ENCODE results near the gene PRELID1.
A peak's percentile ranks its signal among the peaks of the same experiment; 100 is the strongest.
"Not testable (repeated sequence)": the region's sequence is repeated elsewhere in the genome, so short reads cannot be mapped to it uniquely, and the experiment has no call there.

PRELID1 gene, protein sequence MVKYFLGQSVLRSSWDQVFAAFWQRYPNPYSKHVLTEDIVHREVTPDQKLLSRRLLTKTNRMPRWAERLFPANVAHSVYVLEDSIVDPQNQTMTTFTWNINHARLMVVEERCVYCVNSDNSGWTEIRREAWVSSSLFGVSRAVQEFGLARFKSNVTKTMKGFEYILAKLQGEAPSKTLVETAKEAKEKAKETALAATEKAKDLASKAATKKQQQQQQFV

DNA sequence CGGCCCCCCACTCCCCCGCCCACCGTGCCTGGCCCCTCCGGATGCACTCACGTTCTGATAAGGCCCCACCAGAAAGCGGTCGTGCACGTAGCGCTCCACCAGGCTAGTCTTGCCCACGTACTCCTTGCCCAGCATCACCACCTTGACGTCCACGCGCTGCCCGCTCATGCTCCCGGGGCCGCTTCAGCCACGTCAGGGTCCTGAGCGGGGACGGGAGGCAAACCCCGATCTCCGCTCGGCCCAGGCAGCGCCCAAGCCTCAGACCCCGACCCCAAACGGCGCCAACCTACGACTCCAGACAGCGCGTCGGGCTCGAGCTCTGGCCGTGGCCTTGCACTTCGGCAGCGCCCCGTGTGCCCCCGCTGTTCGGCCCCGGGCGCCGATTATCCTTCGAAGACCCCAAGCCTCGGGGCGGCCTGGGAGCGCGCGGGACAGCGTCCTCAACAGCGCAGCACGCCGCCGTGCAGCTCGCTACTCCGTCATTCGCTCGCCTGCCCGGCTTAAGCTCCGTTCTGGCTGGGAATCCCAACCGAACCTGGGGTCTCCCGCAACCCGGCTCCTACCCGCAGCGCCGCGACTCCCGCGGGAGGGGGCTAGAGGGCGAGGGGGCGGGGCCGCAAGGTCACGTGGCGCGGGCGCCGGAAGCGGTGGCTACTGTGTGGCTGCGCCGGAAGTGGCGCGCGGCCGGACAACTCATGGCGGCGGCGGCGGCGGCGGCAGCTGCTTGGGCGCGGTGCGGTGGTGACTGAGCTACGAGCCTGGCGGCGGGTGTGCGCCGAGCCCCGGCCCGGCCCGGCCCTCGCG lies at the start of gene PRELID1, which contains the start of gene RAB24:
TSS of gene PRELID1 (plus strand) at position 679 of the 804 bp plus-strand sequence. CDS start 187 bp downstream, outside the sequence.
TSS of gene RAB24 (minus strand) at position 599 of the 804 bp plus-strand sequence. CDS start at position 168, 431 bp downstream.
- DNase-seq: peak; percentile 81

DNA sequence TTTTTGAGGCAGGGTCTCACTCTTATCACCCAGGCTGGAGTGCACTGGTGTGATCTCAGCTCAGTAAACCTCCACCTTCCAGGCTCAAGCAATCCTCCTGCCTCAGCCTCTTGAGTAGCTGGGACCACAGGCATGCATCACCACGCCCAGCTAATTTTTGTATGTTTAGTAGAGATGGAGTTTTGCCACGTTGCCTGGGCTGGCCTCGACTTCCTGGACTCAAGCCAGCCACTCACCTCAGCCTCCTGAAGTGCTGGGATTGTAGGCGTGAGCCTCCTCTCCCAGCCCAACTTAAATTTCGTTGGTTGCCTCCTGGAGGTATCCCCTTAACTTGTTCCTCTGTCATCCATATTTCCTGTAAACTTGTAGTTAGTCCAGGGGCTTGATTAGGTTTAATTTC lies 47.3 kb upstream of the PRELID1 start:
- no peak for DNase-seq

DNA sequence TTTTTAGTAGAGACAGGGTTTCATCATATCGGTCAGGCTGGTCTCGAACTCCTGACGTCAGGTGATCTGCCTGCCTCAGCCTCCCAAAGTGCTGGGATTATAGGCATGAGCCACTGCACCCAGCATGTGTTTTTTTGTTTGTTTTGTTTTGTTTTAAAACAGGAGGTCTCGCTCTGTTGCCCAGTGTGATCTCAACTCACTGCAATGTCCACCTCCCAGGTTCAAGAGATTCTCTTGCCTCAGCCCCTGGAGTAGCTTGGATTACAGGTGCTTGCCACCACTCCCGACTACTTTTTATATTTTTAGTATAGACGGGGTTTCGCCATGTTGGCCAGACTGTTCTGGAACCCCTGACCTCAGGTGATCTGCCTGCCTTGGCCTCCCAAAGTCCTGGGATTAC lies 44.9 kb upstream of the PRELID1 start:
- not testable (repeated sequence) for DNase-seq

DNA sequence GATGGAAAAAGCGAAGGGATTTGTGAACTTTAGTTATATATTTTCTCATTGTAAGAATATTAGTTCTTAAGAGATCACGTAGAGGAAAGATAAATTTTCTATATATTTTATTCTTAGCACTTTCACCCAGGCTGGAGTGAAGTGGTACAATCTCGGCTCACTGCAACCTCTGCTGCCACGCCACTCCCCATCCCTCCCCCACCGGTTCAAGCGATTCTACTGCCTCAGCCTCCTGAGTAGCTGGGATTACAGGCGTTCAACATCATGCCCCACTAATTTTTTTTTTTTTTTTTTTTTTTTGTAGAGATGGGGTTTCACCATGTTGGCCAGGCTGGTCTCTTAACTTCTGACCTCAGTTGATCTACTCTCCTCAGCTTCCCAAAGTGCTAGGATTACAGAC lies 42.6 kb upstream of the PRELID1 start:
- DNase-seq: no peak

DNA sequence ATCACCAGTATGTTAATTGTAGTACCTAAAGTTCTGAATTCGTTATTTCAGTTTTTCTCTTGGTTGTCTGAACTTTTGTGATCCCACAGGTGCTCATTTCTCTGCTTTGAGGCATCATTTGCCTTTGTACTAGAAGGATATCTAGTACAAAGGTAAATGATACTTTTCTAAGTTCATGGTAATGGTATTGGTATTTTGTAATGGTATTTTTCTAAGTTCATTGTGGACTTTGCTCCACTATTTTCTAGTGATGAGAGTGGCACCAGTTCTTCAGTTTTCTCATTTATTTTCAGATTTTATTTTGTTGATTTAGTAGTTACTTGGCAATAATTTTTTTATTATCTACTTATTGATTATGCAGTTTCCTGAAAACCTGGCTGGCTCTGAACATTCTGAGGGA lies 42.1 kb upstream of the PRELID1 start:
- DNase-seq: no peak

DNA sequence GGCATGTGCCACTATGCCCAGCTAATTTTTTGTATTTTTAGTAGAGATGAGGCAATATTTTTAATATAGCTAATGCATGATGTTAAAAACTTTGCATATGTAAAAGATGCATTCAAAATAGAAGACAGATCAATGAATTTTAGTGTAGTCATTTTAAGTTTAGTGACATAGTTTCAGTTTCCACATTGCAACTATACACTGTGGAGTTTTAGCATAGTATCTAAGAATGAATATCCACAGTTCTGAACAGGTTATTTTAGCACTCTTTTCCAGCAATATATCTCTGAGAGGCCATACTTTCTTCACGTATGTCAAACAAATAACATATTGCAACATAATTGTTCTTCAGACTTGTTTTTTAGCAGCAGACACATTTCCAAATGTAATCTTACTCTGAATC lies 39.4 kb upstream of the PRELID1 start:
- DNase-seq: no peak

DNA sequence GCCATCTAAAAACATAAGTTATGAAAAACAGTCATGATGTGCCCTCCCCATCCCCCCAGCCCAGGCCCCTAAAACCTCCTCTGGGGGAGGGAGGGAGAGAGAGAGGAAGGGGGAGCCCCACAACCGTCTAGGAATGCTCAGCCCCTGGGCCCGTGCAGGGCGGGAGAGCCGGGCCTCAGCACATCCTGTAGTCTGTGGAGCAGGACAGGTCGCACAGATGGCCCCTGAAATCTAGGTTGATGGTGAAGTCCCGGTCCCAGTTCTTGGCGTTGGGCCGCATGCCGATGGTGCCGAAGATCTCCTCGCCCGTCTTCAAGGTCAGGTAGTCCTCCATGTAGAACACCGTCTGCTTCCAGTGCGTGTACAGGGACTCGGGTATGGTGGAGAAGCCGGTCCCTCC lies 38.2 kb upstream of the PRELID1 start:
- no peak for DNase-seq

DNA sequence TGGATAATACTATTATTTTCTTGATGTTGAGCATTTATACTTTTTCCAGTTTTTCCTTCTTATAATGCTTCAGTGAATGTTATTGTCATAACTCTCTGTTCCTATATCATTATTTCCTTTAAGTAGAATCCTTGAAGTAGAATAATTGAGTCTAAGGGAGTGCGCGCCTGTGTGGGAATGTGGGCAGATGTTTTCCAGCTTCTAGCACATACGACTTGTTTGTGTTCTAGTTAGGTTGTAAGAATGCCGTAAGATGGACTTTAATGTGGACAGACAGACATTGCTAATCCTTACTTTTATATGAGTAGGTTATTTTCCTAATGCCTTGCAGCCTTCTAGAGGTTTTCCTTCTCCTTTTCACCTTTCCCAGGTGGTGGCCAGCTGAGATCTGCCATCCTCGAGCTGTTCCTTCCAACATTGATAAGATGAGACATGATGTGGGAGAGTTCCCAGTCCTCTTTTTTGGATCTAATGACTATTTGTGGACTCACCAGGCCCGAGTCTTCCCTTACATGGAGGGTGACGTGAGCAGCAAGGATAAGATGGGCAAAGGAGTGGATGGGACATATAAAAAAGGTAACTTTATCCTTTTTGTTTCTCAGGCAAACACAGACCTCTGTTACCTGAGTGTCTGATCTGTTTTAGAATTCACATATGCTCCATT lies 34.2 kb upstream of the PRELID1 start:
- DNase-seq: no peak

DNA sequence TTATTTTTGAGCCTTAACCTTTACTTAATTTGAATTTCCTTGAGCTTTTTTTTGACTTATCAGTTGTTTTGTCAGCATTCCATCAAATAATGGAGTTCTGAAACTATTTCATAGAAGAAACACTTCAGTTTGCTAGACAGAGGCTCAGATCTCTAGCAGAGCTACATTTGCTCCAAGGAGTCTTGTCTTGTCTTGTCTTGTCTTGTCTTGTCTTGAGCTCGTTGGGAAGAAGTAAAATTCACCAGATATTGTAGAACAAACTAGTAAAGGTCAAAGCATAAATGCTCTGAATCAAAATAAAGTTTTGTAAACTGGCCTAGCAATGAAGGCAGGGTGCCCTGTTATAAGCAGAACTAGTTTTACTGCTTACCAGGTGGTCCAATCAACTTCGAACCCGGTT lies 33.6 kb upstream of the PRELID1 start:
- no peak for DNase-seq

DNA sequence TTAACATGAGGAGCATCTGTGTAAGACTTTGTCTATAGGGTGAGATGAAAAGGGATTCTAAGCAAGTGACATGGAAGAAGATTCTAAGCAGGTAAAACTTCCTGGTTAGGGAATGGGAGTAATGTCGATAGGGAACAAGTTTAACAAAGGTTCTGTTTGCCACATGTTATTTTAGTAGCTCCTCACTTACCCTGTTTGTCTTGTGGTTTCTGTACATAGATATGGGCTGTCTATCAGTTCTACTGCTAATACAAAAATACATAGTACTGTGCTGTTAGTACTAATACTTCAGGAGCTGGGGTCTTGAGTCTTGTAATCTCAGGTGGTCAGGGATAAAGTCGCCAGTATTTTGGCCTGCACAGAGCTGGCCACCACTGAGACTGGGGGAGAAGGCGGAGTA lies 32.9 kb upstream of the PRELID1 start:
- DNase-seq: no peak

DNA sequence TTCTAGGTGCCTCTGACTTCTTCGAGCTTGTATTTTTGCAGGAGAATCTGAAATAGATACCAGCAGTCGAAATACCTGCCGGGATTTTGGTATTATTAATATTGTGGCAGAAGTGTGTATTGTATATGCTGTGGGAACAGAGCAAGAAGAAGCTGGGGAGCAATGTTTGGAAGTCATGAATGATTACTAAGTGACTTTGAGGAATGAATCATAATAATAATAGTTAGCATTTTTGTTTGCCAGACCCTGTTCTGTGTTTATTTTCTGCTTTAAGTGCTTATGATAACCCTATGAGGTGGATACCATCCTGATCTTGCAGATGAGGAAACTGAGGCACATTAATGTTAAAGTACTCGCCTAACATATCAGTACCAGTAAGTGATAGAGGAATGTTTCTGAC lies 32.5 kb upstream of the PRELID1 start:
- peak; percentile 18 for DNase-seq

DNA sequence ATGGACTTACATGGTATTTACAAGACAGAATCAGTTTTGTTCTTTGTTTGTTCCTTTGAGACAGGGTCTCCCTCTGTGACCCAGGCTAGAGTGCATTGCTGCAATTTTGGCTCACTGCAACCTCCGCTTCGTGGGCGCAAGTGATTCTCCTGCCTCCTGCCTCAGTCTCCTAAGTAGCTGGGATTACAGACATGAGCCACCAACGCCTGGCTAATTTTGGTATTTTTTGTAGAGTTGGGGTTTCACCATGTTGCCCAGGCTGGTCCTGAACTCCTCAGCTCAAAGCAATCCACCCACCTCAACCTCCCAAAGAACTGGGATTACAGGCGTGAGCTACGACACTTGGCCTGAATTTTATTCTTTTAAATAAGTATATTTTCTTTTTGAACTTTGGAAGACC lies 27.7 kb upstream of the PRELID1 start:
- DNase-seq: no peak

DNA sequence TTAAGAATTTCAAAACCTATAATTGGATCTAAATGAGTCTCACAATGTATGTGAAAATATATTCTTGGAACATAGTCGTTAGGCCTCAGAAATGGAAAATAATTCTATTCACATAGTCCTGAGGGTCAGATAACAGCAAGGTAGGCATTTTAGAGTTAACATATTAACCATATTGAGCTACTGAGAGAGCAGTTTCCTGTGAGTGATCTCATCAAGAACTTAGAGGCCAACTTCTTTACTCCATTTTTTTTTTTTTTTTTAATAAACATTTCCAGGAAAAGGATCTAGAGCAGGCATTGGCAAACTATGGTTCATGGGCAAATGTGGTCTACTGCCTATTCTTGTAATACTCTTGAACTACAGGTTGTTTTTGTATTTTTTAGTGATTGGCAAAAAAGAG lies 26.7 kb upstream of the PRELID1 start:
- DNase-seq: no peak

DNA sequence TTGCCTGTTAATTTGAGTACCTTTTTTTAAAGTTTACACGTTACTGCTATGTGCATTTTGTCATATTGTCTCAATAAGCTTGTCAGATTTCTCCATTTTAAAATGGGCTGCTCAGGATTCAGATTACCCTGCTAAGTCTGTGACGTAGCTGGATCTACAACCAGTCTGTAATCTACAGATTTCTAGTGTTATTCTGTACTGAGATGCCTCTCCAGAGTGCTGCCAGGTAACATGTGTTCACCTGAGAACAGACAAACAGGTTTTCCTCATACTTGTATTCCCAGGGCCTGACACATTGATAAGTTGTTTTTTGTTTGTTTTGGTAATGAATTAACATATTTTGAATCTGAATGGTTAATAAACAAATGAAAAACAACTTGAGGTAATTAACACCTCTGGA lies 15.4 kb upstream of the PRELID1 start:
- no peak for DNase-seq

DNA sequence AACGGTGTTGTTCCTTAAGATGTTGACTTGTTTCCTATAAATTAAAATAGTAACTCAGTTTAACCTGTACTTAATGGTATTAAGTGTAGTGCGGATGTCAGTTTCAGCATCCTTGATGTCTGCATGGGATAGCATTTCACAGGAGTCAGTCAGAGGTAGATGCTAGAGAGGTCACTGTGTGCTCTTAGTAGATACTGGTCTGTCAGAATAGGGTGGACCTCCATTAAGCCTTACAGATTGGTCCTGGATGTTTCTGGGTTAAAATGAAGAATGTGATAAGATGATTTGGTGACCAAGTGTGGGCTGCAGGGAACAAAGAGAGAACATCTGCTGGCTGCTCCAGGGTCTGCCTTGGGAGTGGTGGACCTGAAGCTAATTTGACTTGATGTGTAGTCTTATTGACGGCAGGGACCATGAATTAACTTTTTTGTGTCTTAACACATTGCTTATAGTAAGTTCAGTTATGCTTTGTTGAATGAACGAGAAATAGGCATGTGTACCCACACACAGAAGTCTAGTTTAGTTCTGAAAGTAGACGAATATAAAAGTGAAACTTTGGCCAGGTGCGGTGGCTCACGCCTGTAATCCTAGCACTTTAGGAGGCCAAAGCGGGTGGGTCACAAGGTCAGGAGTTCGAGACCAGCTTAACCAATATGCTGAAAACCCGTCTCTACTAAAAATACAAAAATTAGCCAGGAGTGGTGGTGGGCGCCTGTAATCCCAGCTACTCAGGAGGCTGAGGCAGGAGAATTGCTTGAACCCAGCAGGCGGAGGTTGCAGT lies 12.6 kb upstream of the PRELID1 start:
- DNase-seq: no peak

DNA sequence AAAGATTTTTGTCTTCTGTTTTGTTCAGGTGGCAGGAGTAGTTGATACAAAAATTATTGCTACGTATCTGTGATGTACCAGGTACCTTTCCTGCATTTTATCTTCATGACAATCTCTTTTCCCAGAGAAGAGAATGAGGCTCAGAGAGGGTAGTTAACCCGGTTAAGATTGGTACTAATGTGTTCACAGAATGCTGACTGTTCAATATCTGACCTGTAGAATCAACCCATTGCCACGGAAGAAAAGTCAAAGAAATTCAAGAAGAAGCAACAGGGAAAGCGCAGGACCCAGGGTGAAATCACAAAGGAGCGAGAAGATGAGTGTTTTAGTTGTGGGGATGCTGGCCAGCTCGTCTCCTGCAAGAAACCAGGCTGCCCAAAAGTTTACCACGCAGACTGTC lies 11.9 kb upstream of the PRELID1 start:
- no peak for DNase-seq

DNA sequence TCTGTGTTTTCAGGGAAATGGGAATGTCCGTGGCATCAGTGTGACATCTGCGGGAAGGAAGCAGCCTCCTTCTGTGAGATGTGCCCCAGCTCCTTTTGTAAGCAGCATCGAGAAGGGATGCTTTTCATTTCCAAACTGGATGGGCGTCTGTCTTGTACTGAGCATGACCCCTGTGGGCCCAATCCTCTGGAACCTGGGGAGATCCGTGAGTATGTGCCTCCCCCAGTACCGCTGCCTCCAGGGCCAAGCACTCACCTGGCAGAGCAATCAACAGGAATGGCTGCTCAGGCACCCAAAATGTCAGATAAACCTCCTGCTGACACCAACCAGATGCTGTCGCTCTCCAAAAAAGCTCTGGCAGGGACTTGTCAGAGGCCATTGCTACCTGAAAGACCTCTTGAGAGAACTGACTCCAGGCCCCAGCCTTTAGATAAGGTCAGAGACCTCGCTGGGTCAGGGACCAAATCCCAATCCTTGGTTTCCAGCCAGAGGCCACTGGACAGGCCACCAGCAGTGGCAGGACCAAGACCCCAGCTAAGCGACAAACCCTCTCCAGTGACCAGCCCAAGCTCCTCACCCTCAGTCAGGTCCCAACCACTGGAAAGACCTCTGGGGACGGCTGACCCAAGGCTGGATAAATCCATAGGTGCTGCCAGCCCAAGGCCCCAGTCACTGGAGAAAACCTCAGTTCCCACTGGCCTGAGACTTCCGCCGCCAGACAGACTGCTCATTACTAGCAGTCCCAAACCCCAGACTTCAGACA lies 9.6 kb upstream of the PRELID1 start:
- no peak for DNase-seq

DNA sequence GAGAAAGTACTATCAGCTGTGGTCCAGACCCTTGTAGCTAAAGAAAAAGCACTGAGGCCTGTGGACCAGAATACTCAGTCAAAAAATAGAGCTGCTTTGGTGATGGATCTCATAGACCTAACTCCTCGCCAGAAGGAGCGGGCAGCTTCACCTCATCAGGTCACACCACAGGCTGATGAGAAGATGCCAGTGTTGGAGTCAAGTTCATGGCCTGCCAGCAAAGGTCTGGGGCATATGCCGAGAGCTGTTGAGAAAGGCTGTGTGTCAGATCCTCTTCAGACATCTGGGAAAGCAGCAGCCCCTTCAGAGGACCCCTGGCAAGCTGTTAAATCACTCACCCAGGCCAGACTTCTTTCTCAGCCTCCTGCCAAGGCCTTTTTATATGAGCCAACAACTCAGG lies 9.0 kb upstream of the PRELID1 start:
- no peak for DNase-seq

DNA sequence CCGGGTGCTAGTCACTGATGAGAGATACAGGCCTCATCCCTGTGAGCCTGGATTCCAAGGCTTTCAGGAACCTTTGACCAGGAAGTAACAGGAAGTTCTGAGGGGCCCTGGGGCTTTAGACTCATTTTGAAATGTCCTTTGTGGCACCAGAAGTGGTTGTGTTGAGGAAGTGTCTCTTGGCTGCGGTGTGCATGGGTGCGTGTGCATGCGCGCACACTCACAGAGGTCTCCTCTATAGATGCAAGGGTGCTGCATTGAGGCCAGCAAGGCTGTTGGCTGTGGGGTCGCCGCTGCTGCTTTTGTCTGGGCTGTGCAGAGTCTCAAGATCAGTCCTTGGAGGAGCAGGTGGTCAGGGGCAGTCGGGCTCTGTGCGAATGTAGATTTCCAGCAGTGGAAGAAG lies 7.7 kb upstream of the PRELID1 start:
- DNase-seq: no peak

DNA sequence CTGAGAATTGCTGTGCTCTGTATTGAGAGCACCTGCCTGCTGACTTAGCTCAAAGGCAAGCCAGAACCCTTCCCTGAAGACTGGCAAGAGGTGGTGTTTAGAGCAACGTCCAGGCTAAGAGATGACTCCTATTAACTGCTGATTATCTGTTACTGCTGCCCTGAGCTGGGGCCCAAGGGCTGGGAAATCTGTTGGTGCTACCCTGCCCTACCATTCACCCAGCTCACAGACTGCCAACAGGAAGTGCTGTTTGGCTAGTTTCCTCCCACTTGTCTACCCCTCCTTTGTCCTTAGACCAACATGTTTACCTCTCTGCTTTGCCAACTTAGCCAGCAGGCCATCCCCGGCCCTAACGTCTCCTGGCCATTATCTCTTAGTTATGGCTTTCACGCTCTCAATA lies 7.0 kb upstream of the PRELID1 start:
- DNase-seq: no peak

DNA sequence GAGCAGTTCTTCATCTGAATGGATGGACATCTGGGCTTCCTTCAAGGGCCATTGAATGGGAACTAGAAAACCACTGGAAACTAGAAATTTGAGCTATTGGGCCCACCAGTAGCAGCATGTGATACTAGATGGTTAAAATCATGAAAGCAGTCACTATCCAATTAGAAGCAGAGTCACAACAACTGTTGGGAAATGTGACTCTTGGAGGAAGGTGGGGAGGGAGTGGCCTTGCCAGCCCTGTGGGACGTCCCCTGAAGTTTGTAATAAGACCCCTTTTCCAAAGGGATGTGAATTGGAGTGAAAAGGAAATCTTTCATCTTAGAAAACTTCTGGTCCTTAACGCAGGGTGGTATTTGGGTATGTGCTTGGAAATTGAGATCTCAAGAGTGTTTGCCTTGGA lies 5.7 kb upstream of the PRELID1 start:
- DNase-seq: no peak

DNA sequence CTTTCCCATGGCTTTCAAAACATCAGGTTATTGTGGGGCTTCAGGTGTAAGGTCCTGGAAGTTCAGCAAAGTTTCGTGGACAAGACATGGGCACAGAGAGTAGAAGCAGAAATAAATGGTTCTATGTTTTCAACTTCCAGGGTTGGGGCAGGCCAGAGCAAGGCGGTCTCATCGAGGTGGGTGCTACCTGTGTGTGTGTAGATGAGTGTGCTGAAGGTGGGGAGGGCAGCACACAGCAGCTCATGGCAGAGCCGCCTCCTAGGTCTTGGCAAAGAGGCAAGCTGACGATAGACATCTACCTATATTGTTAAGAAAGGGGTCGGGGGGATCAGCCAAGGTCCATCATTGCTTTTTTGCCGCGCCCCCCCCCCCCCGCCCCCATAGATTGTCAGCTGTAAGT lies 3.9 kb upstream of the PRELID1 start:
- DNase-seq: no peak

Data from HCEC 1CT (cell line).